ENCODE results near the gene TSR3. TPM values are rescaled to one million over a fixed set of nuclear protein-coding genes. Genes with fewer than 3 reads are reported as not detected.

Gene TSR3
- total RNA-seq, 4 donors from 2014 or later = 48.2 to 62.3 (median 53.6) TPM

DNA sequence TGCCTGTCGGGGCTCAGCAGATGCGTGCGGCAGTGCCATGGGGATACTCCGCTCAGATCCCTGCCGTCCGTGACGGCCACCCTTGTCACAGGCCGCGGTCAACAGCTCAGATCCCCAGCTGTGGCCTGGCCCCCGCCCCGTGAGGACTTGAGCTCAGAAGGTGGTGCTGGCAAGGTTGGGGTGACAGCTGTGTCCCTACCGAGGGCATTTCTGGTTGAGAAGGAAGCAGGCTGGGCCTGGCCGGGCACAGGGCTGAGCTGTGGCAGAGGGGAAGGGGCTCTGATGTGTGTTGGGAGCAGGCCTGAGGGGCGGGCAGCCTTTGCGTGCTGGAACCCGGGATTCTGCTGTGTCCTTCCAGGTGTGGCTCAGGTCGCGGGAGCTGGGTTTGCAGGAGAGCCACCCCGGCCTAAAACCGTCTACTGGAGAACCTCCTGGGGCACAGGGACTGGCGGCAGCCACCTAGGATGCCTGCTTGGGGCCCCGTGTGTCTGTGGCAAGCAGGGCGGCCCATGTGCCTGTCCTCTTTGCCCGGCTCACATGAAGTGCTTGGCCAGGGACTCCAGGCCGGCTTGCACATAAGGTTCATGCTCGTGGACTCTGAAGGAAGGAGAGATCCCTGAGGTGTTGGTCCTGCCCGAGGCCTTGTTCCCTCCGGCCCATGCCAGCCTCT lies 37.1 kb downstream of the TSR3 start:
- TF ChIP-seq POLR2A (IDR thresholded peaks at IDR 0.05) = no peak
- TF ChIP-seq, protein P1, sequence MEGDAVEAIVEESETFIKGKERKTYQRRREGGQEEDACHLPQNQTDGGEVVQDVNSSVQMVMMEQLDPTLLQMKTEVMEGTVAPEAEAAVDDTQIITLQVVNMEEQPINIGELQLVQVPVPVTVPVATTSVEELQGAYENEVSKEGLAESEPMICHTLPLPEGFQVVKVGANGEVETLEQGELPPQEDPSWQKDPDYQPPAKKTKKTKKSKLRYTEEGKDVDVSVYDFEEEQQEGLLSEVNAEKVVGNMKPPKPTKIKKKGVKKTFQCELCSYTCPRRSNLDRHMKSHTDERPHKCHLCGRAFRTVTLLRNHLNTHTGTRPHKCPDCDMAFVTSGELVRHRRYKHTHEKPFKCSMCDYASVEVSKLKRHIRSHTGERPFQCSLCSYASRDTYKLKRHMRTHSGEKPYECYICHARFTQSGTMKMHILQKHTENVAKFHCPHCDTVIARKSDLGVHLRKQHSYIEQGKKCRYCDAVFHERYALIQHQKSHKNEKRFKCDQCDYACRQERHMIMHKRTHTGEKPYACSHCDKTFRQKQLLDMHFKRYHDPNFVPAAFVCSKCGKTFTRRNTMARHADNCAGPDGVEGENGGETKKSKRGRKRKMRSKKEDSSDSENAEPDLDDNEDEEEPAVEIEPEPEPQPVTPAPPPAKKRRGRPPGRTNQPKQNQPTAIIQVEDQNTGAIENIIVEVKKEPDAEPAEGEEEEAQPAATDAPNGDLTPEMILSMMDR (IDR thresholded peaks at IDR 0.05) = no peak
- Histone ChIP-seq H3K36me3 (peaks cover 0 to 61% (median 0%) of the 10 kb centered on the region in 3 donors), H3K27ac (no peak overlapping the region), H3K4me3 (no peak overlapping the region), H3K27me3 (no peaks in the 10 kb centered on the region), H3K9me3 (no peaks in the 10 kb centered on the region), H3K4me1 (peaks cover 8 to 36% (median 21%) of the 10 kb centered on the region in 4 donors)
- DNase-seq = no peak

DNA sequence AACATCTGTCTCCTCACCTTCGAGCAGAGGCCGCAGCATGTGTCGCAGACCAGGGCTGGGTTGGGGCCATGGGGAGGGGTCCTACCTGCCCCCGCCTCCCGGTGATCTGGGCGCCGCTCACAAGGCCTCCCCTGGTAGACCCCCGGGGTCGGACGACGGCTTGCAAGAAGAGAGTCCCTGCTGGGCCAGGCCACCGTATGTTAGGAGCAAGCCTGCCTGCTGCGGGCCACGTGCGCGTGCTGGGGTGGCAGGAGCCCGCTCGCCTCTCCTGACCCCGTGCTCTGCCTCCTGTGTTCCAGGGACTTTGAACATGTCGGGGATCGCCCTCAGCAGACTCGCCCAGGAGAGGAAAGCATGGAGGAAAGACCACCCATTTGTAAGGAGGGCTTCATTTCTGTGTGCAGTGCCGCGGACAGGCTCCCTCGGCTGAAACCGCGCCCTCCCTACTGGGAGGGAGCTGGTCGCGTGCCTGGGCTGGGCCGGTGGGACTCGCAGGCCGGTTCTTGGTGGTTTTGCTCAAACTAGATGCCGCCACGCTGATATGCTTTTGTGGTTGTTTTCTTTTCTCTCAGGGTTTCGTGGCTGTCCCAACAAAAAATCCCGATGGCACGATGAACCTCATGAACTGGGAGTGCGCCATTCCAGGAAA lies 37.8 kb downstream of the TSR3 start:
- Histone ChIP-seq H3K27ac (no peak overlapping the region), H3K27me3 (no peaks in the 10 kb centered on the region), H3K4me3 (no peak overlapping the region), H3K36me3 (peaks cover 0 to 54% (median 0%) of the 10 kb centered on the region in 3 donors), H3K4me1 (peaks cover 8 to 36% (median 21%) of the 10 kb centered on the region in 4 donors), H3K9me3 (no peaks in the 10 kb centered on the region)
- no peak for DNase-seq
- TF ChIP-seq, protein P1 (IDR thresholded peaks at IDR 0.05) = no peak
- TF ChIP-seq POLR2A (IDR thresholded peaks at IDR 0.05) = no peak

DNA sequence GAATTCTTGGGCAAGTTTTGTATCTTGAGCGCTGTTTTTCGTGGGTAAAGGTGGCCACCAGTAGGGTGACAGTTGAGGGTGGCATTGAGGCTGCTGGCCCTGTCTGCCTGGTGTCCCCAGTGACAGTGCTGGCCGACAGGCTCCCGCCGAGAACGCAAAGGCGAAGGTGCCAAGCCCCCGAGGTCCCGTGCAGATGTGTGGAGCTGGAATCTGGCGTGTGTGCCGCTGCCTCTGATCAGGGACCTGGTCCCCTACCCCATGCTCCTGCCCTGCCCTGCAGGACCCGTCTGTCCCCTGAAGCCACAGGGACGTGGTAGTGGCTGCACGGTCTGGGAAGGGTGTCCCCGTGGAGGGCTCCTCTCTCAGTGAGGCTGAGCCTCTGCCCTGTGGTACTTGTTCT lies 38.8 kb downstream of the TSR3 start:
- no peak overlapping the region for H3K27ac ChIP-seq
- DNase-seq = no peak
- peaks cover 0 to 45% (median 0%) of the 10 kb centered on the region in 3 donors for H3K36me3 ChIP-seq

DNA sequence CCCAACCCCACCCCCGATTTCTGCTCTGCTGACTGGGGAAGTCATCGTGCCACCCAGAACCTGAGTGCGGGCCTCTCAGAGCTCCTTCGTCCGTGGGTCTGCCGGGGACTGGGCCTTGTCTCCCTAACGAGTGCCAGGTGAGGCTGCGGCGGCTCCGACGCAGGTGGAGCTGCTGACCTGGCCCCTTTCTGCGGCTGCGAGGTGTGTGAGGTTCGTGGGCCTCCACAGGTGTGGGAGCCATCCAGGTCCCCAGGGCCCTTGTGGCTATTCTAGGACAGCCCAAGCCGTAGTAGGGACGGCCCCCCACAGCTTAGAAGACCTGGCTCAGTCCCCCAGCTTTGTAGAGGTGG lies 39.2 kb downstream of the TSR3 start:
- peaks cover 8 to 36% (median 21%) of the 10 kb centered on the region in 4 donors for H3K4me1 ChIP-seq
- H3K27ac ChIP-seq = no peak overlapping the region
- peaks cover 0 to 40% (median 0%) of the 10 kb centered on the region in 3 donors for H3K36me3 ChIP-seq
- DNase-seq = no peak
- TF ChIP-seq POLR2A (IDR thresholded peaks at IDR 0.05) = no peak
- TF ChIP-seq, protein P1 (IDR thresholded peaks at IDR 0.05) = no peak
- H3K9me3 ChIP-seq = no peaks in the 10 kb centered on the region
- peak overlapping the region in 2 of 4 donors; percentile 81 to 83 for H3K4me3 ChIP-seq
- no peaks in the 10 kb centered on the region for H3K27me3 ChIP-seq

More for the DNA sequence above, 38.8 kb downstream of the TSR3 start:
- Histone ChIP-seq H3K4me3 (no peak overlapping the region), H3K27me3 (no peaks in the 10 kb centered on the region), H3K9me3 (no peaks in the 10 kb centered on the region), H3K4me1 (peaks cover 8 to 36% (median 21%) of the 10 kb centered on the region in 4 donors)
- TF ChIP-seq POLR2A (IDR thresholded peaks at IDR 0.05) = no peak
- TF ChIP-seq, protein P1 (IDR thresholded peaks at IDR 0.05) = no peak

DNA sequence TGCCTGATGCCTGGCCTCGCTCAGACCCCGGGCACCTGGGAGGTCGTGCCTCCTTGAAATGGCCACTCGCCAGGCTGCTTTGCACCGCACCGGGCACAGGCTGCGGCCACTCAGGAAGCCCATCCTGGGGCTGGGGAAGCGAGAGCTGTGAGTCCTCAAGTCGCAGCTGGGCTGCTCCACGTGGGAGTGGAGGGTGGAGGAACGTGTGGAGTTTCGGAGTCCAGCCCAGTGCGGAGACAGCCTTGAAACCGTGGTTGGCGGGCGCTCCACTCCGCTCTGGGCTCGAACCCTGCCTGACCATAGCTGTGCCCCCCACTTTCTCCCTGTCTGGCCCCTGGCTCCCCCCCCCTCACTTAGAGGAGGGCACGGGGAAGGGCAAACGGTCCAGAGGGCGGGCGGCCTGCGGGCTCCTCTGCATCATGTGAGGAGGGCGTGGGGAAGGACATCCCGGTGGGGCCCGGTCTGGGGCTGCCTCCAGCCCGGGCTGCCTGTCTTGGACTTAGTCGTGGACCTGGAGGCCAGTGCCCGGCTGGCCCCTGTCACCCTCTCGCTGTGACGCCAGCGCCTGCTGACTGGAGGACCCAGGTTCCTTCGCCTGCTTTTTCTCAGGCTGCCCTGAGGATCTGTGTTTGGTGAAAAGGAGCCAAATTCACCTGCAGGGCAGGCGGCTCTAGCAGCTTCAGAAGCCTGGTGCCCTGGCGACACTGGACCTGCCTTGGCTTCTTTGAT lies 39.8 kb downstream of the TSR3 start:
- TF ChIP-seq POLR2A (IDR thresholded peaks at IDR 0.05) = no peak
- Histone ChIP-seq H3K4me3 (peak overlapping the region; percentile 59 to 92 (median 82)), H3K27ac (peak overlapping the region in 1 of 4 donors; percentile 92), H3K9me3 (no peaks in the 10 kb centered on the region), H3K36me3 (peaks cover 0 to 35% (median 0%) of the 10 kb centered on the region in 3 donors), H3K4me1 (peaks cover 8 to 36% (median 21%) of the 10 kb centered on the region in 4 donors), H3K27me3 (no peaks in the 10 kb centered on the region)
- no peak for DNase-seq
